ENCODE results near the gene SNAP25.

The SNAP25 gene

DNA sequence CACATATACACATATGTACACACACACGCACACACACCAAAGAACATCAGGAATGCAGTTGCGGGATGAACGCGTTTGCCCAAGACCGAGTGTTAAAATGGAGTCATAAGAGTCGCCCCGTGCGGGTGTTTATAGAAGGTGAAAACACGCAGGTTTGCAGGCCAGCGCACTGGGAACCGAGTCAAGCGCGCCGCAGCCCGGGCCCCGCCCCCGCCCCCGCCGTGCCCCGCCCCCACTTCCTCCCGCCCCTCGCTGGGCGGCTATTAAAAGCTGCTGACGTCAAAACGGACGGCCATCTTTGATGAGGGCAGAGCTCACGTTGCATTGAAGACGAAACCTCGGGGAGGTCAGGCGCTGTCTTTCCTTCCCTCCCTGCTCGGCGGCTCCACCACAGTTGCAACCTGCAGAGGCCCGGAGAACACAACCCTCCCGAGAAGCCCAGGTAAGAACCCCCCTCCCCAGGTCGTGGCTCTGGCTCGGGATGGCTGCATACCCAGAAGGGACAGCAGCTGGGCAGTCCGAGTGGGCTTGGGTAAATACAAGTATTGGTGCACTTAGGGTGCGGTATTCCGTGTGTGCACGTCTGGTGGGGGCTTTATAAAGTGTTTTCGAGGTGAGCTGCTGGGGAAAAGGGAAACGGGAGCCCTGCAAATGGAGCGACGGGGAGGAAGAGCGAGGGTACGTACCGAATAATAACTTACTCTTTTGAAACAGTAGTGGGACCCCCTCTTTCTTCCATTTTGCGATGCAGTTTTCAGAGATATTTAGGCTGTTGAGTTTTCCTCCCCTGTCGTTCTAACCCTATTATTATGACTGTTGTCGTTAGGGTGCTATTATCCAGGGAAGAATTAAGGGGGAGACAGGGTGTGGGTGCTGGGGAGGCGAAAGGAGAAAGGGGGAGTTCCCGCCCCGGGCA, at the start of gene SNAP25:
Gene SNAP25 (plus strand): TSS at position 295 of the 916 bp plus-strand sequence. CDS start 56,662 bp downstream, outside the sequence.
- DNase-seq: peak; percentile 12 to 21

DNA sequence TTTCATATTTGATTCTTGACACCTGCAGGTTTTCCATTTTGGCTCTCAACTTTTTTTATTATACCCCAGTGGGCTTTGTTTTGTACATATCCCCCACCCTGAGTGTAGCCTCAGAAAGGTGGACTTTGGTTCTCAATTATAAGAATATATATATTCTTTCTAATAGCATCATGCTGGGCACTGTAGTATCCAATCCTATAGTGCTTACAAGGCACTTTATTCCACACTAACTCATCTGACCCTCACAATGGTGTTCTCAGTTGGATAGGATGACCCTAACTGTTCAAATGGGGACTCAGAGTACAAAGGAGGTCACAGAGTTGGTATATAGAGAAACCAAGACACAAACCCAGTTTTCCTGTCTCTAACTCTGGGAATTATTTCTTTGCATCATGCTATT, 48.9 kb upstream of the SNAP25 start:
- no peak for DNase-seq

DNA sequence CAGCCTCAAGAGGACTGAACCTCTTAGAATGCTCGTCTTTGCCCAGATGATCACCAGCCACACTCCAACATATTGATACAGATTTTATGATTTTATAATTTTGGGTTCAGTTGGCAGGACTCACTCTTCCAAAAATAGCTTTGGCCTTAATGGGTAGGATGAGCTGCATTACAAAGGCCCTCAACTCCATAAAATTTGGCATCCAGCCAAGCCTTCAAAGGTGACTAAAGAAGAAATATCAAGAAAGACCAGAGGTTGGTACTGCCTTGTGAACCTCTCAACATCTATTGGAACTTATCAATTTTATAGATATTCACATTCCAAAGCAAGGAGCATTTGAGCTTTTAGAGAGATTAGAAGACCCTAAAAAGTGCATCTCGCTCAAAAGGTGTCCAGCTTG, 48.4 kb upstream of the SNAP25 start:
- no peak for DNase-seq

DNA sequence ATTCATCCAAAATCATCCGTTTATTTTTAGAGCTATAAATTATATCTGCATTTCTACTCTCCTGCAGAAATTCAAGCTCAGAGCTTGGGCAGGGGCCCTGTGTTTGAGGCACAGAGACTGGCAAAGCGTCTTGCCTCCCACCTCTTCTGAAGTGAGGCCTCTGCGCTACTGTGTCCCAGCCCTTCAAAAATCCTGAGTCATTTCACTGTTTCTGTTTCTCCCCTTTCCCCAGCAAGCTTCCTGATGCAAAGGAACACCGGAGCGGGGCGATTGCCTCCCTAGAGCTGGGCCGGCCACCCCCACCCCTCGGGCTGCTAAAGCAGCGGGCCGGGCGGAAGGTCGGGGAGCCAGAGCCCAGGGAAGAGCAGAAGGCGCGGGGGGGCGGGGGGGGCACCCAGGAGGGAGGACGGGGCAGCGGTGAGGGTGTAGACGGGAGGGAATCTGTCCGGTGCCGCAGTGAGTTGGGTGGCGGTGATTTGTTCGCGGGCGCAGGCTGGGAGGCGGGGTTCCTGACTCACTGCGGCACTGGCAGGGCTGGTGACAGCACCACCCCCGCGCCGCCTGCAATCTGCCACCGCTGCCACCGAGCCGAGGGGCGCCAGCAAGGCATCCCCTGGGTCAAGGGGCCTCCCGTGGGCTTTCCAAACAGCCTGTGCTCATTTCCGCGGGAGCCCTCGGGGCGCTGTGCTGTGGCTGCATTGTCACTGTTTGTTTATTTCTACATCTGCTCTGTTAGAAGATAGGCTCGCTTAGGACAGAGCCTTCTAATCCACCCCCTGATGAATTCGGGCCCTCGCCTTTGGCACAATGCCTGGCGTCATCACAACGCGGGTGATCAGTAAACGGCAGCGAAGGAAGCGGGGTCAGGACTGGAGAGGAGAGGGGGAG, 46.5 kb upstream of the SNAP25 start:
- peak; percentile 12 to 15 for DNase-seq

DNA sequence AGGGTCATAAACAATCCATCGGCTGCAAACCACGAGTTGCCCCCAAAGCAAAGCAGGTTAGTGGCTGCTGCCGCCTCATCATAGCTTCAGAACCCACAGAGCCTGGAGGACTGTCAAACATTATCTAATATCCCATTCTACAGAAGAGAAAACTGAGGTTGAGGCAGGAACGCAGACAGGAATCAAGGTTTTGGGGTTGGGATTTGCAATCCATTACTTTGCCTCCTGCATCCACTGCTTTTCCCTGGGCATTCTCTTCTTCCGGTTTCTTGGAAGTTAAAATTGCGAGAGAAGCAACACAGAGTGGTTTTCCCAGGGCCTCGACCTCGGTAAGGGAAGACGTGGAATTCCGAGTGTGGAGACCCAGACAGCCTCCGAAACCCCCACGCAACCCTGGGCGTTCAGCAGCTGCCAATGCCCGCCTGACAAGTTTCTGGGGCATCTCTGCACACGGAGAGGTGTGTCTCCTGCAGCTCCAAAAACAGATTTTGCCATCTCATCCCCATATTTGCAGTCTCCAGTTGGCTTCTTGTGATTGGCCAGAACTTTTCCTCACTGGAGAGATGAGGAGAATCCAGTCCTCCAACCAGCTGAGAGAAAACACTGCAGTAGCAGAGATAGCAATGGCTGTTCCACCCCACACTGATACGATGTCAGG, 45.5 kb upstream of the SNAP25 start:
- no peak for DNase-seq

DNA sequence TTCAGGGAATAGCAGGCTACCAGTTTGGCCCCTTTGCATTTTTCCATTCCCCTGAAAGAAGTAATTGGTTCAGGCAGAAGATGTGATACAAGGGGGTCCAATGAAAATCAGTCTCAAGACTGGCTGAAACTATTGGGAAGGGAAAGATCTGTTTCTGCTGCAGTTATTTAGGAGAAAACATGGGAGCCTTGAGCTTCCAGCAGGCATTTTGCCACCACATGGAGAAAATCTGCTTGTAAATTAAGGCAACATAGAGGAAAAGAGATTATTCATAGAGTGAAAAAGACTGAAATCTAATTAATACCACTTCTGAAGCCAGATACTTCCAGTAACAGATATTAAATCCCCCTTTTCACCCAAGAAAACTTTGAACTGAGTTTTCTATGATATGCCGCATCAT, 44.2 kb upstream of the SNAP25 start:
- no peak for DNase-seq

DNA sequence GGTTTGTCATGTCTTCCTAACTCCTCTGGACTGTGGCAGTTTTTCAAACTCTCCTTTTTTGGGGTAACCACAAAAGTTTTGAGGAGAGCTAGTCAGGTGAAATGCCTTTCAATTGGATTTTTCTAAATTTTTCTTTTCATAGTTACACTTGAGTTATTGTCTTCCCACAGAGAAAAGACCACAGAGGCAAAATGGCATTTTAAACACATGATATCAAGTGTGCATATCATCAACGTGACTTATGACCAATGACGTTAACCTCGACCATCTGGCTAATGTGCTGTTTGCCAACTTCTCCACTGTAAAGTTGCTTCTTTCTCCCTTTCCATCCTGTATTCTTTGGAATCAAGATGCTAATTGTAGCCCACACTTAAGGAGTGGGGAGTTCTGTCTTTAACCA, 41.3 kb upstream of the SNAP25 start:
- no peak for DNase-seq

DNA sequence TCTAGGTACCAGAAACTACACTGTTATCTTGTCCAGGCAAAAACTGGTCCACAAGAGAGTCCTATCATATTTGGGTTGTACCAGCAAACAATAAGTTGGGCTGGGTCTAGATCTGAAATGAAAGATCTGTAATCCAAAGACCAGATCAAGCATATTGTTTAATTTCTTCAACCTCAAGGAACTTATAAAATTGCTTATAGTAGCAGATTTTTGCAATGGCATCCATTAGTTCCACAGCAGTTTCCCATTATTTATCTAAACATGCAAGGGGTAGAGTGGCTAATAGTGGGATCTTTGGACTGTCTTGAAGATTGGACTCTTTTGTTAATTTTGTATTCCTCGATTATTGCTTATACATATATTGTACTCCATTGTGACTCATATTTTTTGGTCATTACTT, 40.5 kb upstream of the SNAP25 start:
- no peak for DNase-seq

DNA sequence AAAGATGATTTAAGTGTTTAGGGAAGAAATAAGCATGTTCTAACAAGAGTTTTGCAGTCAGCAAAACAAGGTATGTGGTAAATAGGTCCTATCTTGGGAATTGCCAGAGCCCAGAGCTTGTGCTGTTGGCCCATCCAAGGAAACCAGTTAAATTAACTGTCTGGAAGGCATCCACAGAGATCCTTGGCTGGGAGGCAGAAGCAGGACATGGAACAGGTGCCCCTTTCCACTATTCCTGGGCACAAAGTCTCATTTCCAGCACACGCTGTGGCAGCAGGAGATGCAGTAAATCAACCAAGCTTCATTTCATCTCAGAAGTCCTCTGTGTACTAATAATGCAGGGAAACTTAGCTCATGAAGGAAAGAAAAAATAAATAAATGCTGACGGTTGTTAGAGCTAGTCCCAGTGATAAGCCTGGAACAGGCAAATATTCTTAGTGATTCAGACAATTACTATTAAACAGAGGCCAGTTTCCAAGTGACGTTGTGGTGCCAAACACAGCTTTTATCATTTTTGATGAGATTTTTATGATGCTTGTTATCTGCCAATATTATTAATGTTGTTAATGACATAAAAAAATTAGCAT, 39.8 kb upstream of the SNAP25 start:
- no peak for DNase-seq

DNA sequence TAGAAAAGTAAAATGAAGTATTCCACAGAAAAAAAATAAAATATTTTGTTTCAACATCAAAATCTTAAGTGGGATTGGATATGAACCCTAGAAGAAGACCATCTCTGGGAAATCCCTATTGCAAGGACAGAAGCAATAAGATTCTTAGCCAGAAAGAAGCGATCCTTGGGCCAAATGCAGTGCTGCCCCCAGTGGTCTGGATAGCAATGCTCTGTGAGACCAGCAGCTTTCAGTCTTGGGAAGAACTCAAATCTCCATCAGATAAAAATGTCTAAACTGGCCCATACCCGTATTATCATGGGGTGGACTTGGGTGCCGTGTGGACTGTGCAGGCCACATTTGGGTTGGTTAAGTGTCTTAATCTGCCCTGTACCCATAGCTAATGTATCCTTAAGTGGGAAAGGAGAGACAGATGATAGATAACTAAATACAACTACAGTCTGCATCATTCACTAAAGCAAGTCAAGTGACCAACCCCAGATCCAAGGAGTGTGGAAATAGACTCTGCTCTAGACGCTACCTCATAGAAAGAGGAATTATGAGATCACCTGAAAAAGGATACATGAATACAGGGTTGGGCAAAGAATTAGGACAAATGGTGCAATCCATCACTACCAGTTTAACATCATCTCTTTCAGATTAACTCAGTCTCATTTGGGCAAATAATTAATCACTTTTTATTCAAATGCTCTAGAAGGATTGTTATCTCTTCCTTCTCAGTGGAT, 38.9 kb upstream of the SNAP25 start:
- no peak for DNase-seq

DNA sequence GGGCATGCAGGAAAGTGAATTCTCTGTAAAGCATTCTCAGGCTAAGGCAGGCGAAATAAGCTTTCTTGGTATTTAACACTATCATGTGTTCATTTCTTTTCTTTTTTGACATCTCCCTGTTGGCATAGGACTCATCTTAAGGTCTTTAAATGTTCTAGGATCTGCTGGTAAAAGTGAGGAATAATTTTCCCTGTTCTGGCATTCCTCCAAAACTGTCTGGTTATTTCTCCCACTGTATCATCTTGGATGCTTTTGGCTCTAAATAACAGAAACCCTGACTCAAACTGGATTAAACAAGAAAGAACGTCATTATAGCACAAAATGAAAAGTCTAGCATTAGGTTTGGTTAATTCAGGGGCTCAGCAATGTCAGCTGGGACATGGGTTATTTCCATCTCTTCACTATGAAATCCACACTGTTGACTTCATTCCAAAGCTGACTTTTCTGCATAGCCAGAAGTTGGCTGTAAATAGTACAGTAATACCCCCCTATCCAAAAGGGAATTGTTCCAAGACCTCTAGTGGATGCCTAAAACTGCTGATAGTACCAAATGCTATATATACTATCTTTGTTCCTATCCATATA, 37.9 kb upstream of the SNAP25 start:
- DNase-seq: no peak

DNA sequence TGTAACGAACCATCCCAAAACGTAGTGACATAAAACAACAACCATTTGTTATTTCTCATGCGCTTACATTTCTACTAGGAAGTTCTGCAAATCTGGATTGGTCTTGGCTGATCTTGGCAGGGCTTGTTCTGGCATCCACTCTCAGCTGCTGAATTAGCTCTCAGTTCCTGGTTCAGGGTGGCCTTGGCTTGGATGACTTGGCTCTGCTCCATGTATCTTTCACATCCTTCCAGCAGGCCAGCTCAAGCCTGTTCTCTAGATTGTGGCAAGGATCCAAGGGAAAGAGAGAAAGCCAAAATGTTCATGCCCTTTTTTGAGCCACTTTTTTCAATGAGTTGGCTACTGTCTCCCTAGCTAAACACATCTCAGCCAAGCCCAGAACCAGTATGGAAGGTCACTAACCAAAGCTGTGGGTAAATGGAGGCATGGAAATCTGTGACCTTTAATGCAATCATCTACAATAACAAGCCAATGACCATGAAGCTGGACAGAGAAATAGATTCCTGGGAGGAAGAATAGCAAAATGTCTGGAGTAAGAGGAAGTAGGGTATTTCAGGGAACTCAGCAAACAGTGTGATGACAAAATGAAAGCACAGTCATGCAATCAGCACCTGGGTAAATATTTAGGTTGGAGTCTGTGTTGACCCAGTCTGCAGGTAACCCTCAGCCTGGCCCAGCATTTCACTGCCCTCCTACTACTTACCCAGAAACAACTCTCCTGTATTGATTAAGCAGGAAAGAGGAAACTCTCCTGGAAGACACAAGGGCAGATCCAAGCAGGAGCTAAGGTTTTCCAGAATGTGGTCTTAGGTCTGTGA, 32.7 kb upstream of the SNAP25 start:
- no peak for DNase-seq

DNA sequence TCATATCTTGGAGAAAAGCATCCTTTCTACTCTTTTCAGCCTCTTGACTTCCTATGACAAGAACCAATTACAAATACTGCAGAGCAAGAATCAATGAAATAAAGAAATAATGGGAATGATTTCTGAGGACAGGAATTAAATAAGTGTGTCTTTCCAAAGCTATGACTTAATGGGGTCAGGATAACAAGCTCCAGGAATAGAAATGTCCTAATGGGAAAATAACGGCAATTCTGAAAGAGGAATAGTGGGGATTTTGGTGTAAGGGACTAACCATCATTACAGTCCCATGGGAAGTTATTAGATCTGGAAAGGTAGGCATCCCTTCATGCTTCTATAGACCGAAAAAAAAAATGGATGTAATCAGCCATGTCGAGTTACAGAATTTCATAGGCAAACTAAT, 28.2 kb upstream of the SNAP25 start:
- no peak for DNase-seq

DNA sequence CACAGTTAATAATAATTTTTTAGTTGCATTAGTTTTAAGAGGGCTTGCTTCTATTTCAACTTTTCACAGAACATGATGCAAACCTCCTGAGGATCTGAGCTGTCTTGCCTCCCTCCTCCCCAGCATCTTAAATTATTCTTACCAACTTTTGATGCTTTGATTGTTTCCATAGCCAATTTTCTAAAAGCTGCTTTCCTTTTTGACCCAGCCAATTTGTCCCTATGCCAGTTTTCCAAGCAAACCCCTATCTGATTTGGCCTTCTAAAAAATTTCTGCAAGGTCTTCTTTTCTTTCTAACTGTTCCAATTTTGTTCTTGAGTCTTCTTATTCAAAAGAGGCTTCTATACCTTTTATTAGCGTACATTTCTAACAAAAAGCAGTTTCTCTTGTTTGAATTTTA, 26.5 kb upstream of the SNAP25 start:
- DNase-seq: no peak

DNA sequence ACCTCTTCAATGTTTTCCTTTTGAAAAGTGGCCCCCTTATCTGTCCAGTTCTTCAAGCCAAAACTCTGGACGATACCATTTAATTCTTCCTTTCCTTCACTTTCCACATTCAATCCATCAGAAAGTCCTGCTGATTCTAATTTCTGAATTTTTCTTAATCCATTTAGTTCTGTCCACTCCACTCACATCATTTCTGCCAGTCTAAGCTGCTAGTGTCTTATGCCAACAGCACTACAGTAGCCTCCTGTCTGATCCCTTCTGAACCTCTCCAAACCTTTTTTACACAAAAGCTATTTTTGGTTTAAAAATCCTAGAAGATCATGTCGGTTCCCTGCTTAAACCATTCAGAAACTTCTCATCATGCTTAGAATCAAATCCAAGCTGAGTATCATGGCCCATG, 24.5 kb upstream of the SNAP25 start:
- DNase-seq: no peak

DNA sequence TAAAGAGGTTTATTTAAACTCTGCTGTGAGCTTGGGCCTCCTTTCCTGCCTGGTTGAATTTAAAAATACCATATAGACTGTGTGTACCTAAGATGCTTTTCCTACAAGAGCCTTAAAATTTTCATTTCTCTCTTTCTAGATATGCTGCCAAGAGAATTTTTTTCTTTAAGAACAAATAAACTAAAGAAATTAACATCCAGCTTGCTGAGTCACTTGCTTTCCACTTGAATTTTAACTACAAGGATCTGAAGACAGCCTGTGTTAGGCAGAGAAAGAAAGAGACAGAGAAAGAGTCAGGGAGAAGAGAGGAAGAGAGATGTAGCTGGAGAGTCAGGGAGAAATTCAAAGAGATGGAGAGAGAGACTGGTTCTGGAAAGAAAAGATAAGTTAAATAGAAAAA, 18.3 kb upstream of the SNAP25 start:
- no peak for DNase-seq

DNA sequence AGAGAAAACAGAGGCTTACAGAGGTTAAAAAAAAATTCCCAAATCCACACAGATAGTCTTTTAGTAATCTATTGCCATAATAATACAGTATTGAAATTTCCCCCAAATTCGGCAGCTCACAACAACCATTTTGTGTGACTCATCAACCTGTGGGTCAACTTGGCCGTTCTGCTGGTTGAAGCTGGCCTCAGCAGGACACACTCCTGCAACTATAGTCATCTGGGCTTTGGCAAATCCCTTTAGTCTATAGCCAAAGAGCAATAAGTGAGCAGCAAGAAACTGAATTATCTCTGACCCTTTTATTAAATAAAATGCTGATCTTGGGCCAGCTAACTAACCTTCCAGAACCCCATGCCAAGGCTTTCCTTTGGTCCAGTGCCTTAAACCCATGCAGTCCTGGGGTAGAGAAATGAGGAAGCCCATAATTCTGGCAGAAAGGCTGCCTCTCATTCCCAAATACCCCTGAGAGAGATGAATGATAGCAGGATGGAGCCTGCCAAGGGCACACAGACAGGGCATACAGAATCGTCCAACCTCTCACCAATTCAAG, 17.2 kb upstream of the SNAP25 start:
- no peak for DNase-seq

DNA sequence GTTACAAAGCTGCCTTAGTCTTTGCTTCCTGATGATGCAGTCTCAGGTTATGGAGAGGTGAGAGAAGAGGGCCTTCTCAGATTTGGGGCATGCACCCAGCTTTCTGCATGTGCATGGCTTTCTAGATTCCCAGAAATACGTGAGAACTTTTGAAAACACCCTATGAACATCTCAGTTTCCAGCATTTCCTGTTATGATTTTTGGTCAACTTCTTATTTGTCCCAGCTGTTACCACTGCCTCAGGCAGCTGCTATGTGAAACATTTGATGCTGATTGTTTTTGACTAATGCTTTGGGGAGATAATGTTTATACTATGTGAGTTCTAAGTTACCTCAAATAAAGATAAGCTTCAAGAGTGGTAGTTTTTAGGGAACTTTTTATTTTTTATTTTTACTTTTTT, 9.5 kb upstream of the SNAP25 start:
- DNase-seq: no peak

DNA sequence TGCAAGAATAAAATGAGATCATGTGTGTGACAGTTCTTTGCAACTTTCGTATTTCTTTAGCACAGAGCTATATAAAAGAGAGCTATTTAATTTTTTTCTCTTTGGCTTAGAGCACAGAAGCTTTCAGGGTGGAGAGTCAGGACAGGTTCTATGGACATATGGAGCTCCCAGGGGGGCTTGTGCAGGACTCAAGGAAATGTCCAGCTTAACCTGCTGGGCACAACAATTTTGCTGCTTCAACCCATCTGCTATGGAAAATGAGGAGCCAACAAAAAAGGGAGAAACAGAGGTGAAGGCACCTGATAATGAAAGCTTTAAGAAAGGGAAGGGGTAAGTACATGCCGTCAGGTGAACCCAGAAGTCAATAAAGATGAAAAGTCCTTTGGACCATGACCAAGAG, 5.1 kb upstream of the SNAP25 start:
- DNase-seq: no peak

DNA sequence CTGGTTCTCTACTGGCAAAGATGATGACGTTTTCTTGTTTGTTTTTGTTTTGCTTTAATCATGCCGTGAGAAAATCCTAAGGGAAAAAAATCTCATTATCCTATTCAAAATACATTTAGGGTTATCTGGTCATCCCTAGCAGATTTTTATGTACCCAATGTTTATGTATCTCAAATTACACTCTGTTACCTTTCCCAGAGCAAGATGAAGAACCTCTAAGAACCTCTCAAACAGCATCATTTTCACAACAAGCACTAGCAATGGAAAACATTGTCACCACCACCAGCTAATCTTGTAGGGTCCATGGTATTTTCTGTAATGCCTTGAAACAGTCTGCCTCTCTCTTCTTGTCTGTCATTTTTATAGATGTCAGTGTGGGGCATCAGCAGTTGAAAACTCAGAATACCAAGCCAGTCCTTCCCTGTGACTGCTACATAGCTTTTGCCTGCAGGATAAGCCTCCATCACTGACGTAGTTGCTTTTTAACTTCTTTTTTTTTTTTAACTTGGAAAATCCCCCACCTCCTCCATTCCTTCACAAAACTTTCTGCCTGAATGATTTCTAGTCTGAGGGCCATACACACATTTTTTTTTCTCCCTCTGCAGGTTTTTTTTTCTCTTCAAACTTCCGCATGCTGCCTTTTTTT, 2.4 kb upstream of the SNAP25 start:
- DNase-seq: no peak

Data from stimulated activated CD4-positive, alpha-beta T cell treated with anti-CD3 and anti-CD28 coated beads, Interleukin-4, amount 100 ng/mL, for 4 hours (primary cell).